Measurements from ENCODE around the gene MOV10L1.

MOV10L1 gene

DNA sequence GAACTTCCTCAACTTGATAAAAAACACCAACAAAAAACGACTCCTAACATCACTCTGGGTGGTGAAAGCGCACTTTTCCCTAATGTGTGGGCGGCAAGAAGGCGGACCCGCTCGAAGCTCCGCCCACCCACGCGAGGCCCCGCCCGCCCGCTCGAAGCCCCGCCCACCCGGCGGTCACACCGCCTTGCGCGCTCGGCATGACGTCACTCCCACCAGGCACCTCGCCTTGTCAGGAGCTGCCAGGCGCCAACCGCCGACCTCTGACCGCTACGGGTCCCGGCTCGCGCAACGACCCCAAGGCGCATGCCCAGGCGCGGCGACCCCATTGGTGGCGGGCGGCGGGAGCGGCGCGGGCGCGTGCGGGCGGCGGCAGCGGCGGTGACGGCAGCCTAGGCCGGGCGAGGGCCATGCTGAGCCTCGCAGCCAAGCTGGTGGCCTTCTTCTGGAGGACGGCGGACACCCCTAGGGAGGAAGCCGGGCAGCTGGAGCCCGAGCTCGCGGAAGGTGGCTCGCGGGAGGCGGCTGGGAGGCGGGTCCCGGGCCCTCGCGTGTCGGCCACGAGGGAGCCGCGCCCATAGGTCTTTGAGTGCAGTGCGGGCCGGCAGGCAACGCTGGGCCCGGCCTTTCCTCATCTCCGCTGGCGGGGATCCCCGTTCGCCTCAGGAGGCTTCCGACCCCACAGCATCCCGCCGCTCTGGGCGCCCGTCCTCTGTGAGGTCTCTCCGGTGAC is at the start of gene MOV10L1:
TSS of gene MOV10L1 (plus strand) at position 325 of the 730 bp plus-strand sequence. CDS start at position 408, 83 bp downstream.
- H3K27me3 ChIP-seq (ENCODE audit: insufficient read depth, low read length), result peaks cover 6% of the 10 kb centered on the region
- no peak within 1 kb of the TSS for H3K4me3 ChIP-seq (ENCODE audit: low read length)
- H3K4me1 ChIP-seq (ENCODE audit: insufficient read depth, low read length), result no peaks in the 10 kb centered on the region
- no peak within 1 kb of the TSS for H2AFZ ChIP-seq (ENCODE audit: low read depth, low read length)
- no peaks in the 10 kb centered on the region for H3K36me3 ChIP-seq (ENCODE audit: insufficient read depth, low read length)
- peaks cover 2% of the 10 kb centered on the region for H3K9me3 ChIP-seq (ENCODE audit: low read length)

DNA sequence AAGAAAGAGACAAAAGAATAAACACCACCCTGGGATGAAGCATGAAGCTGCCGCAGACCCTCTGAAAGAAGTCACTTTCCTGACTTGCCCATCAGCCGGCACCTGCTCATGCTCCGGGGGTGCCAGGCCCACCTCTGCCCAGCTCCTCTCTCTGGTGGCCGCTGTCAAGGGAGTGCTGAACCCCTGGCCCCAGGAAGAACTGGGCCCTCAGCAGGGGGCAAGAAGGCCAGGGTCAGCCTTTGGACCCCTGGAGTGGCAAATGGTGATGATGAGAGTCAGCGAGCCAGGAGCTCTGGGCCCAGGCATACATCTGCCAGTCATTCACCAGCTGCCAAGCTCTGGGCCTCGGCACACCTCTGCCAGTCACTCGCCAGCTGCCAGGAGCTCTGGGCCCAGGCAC is 49.1 kb upstream of the MOV10L1 start:
- H3K36me3 ChIP-seq (ENCODE audit: insufficient read depth, low read length), result no peaks in the 10 kb centered on the region
- no peaks in the 10 kb centered on the region for H3K27me3 ChIP-seq (ENCODE audit: insufficient read depth, low read length)
- peaks cover 6% of the 10 kb centered on the region for H3K9me3 ChIP-seq (ENCODE audit: low read length)
- H2AFZ ChIP-seq (ENCODE audit: low read depth, low read length), result no peak overlapping the region
- no peak overlapping the region for H3K4me3 ChIP-seq (ENCODE audit: low read length)
- no peaks in the 10 kb centered on the region for H3K4me1 ChIP-seq (ENCODE audit: insufficient read depth, low read length)

DNA sequence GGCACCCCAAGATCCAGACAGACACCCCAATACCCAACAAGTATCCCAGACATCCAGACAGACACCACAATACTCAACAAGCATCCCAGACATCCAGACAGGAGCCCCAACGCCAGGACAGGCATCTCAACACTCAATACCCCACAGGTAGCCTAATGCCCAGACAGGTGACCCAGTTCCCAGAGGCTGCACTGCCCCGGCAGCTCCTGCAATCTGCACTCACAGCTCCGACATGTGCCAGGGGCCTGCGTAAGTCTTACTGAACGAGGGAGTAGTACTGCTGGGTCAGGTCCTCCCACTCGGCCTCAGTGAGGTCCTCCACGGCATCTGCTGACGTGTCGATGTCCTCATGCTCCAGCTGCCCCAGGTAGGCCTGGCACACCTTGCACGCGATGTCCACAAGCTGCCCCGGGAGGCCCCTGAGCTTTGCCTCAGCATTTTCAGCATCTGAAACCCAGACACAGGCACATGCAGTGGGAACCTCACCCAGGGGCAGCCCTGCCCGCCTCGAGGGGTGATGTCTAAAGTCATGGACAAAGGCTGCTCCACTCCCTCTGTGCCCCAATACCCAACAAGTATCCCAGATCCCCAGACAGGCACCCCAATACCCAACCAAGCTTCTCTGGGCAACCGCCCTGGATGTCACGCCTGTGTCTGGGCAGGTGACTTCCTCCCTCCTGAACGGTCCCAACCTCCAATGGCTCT is 48.3 kb upstream of the MOV10L1 start:
- Histone ChIP-seq H3K9me3 (ENCODE audit: low read length) (peaks cover 6% of the 10 kb centered on the region), H3K36me3 (ENCODE audit: insufficient read depth, low read length) (no peaks in the 10 kb centered on the region), H3K4me3 (ENCODE audit: low read length) (no peak overlapping the region), H3K27me3 (ENCODE audit: insufficient read depth, low read length) (no peaks in the 10 kb centered on the region), H2AFZ (ENCODE audit: low read depth, low read length) (no peak overlapping the region), H3K4me1 (ENCODE audit: insufficient read depth, low read length) (no peaks in the 10 kb centered on the region)

DNA sequence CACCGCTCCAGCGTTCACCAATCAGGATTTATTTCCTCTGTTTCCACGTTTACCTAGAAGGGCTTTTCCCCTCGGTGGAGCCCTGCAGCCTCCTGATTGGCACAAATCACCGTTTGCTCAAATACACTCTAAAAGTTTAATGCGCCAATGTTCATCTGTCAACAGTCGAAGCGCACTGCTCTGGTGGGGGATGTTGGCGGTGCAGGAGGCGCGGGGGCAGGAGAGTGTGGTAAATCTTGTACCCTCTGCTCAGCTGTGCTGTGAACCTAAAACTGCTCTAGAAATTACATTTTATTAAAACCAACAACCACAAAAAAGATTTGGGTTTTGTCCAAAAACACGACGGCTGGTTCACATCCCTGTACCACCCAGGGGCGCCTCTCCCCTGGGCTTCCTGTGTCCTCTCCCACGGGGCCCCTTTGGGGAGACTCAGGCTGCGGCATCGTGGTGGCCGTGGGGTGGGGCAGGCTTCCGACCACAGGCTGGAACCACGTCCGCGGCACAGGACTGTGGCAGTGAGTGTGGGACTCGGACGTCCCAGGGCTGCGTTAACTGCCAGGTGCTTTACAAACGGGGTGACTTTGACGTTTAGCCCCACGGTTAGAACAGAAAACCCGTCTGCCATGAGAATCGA is 45.2 kb upstream of the MOV10L1 start:
- no peaks in the 10 kb centered on the region for H3K4me1 ChIP-seq (ENCODE audit: insufficient read depth, low read length)
- H2AFZ ChIP-seq (ENCODE audit: low read depth, low read length), result no peak overlapping the region
- H3K36me3 ChIP-seq (ENCODE audit: insufficient read depth, low read length), result no peaks in the 10 kb centered on the region
- H3K4me3 ChIP-seq (ENCODE audit: low read length), result no peak overlapping the region
- peaks cover 4% of the 10 kb centered on the region for H3K9me3 ChIP-seq (ENCODE audit: low read length)
- H3K27me3 ChIP-seq (ENCODE audit: insufficient read depth, low read length), result no peaks in the 10 kb centered on the region

DNA sequence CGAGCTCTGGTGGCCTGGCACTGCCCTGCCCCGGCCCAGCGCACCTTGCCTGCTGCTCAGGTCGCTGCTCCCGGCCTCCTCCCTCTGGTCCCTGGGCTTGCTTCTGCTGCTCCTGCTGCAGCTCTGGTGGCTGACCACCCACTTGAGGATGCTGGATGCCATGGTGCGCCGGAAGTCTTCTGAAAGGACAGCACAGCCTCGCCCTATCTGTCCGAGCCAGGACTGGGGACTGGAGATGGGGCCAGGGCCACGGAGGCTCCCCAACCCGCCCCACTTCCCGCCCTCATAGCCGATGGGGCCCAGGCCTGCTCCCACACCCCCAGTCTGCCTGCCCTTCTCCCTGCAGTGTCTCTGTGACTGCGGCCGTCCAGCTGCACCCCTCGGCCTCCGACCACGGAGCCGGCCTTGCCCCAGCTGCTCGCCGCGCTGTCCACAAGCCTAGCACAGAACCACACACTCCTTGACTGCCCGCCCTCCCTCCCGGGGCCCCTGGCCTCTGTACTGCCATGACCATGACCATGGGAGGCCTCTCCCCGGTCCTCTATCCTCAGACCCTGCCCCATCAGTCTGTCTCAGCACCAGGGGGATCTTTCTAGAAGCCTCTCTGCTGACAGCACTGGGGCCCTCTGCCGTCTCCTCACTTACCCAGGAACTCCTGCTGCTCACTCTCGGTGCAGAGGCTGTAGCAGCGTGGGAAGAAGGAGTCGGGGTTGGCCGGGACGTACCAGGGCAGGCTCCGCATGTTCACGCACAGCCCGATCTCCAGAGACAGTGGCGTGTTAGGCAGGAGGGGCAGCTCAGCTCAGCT is 44.4 kb upstream of the MOV10L1 start:
- Histone ChIP-seq H3K36me3 (ENCODE audit: insufficient read depth, low read length) (no peaks in the 10 kb centered on the region), H3K4me1 (ENCODE audit: insufficient read depth, low read length) (no peaks in the 10 kb centered on the region), H2AFZ (ENCODE audit: low read depth, low read length) (no peak overlapping the region), H3K9me3 (ENCODE audit: low read length) (no peaks in the 10 kb centered on the region), H3K4me3 (ENCODE audit: low read length) (no peak overlapping the region), H3K27me3 (ENCODE audit: insufficient read depth, low read length) (no peaks in the 10 kb centered on the region)

DNA sequence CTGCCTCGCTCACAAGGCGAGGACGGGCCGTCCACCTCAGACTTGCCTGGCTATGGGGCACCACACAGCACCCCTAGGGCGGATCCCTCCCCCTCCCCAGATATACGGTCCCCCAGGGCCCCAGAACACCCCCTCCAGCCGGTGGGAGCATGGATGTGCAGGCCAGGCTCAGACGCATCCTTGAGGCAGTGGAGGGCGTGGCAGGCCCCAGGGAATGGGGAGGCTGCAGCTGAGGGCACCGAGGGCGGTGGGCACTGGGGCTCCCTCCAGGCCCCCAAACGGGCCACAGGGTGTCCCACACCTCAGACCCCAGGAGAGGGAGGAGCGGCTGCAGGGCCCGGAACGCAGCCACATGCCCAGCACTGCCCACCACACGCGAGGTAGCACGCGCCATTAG is 43.8 kb upstream of the MOV10L1 start:
- Histone ChIP-seq H3K27me3 (ENCODE audit: insufficient read depth, low read length) (no peaks in the 10 kb centered on the region), H3K36me3 (ENCODE audit: insufficient read depth, low read length) (no peaks in the 10 kb centered on the region), H3K4me3 (ENCODE audit: low read length) (no peak overlapping the region), H2AFZ (ENCODE audit: low read depth, low read length) (no peak overlapping the region), H3K9me3 (ENCODE audit: low read length) (no peaks in the 10 kb centered on the region), H3K4me1 (ENCODE audit: insufficient read depth, low read length) (no peaks in the 10 kb centered on the region)

DNA sequence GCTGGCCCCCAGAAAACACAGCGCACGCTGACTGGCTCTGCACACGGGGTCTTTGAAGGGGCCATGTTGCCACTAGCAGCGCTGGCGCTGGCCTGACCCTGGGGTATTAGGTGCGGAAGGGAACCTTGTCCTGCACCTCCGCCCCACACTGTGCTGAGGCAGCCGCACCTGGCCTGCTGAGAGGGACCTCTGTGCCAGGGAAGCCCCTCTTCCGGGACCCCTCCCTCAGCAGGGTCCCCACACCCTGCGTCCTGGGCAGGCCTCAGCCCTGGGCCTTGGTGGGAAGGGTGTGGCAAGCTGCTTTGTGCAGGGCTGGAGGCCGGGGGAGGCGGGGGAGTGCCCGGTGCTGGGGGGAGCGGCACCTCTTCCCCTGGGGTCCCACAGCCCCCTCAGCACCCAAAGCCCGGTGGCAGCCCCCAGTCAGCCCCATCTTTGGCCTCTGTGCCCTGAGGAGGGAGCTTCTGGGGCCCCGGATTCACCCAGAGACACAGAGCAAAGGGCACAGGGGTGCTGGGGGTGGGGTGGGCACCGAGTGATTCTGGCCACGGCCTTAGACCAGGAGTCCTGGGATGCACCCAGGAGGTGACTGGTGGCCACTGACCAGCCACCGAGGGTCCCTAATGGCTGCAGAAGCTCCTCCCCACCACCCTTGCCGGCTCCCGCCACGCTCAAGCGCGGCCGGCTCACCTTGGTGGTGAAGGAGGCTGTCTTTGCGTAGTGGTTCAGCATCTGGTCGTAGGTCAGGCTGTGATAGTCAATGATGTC is 43.1 kb upstream of the MOV10L1 start:
- Histone ChIP-seq H3K9me3 (ENCODE audit: low read length) (no peaks in the 10 kb centered on the region), H3K36me3 (ENCODE audit: insufficient read depth, low read length) (no peaks in the 10 kb centered on the region), H3K27me3 (ENCODE audit: insufficient read depth, low read length) (no peaks in the 10 kb centered on the region), H3K4me1 (ENCODE audit: insufficient read depth, low read length) (no peaks in the 10 kb centered on the region), H3K4me3 (ENCODE audit: low read length) (no peak overlapping the region), H2AFZ (ENCODE audit: low read depth, low read length) (no peak overlapping the region)

DNA sequence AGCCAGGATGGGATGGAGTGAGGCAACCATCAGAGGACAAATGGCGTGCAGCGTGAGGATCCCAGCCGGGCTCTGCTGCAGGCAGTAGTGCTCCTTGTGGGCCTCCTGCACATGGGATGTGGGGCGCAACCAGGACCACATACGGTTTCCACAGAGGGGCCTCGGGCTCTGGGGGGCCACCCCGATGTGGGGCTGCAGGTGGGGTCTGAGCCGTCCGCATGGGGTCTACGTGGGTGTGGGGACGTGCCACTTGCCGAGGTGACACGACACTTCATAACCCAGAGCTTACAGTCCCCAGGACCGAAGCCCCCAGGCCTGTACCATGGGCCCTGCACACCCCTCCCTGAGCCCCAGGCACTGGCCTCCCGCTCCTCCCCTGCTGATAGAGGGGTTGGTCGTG is 42.5 kb upstream of the MOV10L1 start:
- Histone ChIP-seq H2AFZ (ENCODE audit: low read depth, low read length) (no peak overlapping the region), H3K27me3 (ENCODE audit: insufficient read depth, low read length) (no peaks in the 10 kb centered on the region), H3K4me3 (ENCODE audit: low read length) (no peak overlapping the region), H3K36me3 (ENCODE audit: insufficient read depth, low read length) (no peaks in the 10 kb centered on the region), H3K4me1 (ENCODE audit: insufficient read depth, low read length) (no peaks in the 10 kb centered on the region), H3K9me3 (ENCODE audit: low read length) (no peaks in the 10 kb centered on the region)

DNA sequence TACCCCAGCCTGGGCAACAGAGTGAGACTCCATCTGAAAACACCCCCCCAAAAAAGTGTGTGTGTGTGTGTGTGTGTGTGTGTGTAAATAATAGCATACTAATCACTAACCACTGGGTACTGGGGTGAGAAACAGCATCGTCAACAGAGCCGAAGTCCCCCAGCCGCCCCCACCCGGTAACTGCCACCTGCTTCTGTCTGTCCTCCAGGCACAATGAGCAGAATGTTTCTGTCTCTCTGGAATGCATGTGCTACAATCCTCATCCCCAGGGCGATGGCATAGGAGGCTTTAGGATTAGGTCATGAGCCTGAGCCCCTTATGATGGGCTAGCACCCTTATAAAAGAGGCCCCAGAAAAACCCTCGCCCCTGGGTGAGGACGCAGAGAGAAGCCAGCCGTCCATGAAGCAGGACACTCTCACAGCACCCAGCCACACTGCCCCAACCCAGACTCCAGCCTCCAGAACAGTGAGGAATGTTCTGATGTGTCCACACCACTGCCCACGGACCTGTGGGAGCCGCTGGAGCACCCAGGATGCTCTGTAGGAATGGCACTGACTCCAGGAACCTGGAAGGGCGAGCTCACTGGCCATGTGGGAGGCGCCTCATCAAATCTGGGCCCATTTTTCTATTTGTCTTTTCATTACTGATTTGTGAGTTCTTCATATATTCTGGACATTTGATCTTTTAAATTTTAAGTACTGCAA is 41.6 kb upstream of the MOV10L1 start:
- H3K9me3 ChIP-seq (ENCODE audit: low read length), result no peaks in the 10 kb centered on the region
- H3K27me3 ChIP-seq (ENCODE audit: insufficient read depth, low read length), result no peaks in the 10 kb centered on the region
- no peaks in the 10 kb centered on the region for H3K36me3 ChIP-seq (ENCODE audit: insufficient read depth, low read length)
- H2AFZ ChIP-seq (ENCODE audit: low read depth, low read length), result no peak overlapping the region
- no peak overlapping the region for H3K4me3 ChIP-seq (ENCODE audit: low read length)
- no peaks in the 10 kb centered on the region for H3K4me1 ChIP-seq (ENCODE audit: insufficient read depth, low read length)

DNA sequence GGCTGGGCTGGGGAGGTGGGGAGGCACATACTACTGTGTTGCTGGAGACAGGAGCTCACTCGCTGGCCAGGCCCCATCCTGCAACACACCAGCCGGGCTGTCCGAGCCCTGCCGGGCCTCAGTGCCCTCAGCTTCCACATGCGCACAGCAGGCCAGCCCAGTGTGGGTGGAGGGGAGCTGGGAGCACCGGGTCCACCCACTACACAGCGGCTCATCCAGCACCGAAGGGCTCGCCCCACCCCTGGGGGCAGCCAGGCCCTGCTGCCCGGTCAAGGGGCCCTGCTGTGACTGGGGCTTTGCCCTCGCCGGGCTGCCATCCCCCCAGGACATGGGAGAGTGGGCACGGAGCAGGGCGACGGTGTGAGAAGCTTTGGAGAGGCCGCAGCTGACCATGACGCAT is 41.0 kb upstream of the MOV10L1 start:
- no peaks in the 10 kb centered on the region for H3K27me3 ChIP-seq (ENCODE audit: insufficient read depth, low read length)
- no peak overlapping the region for H3K4me3 ChIP-seq (ENCODE audit: low read length)
- no peaks in the 10 kb centered on the region for H3K9me3 ChIP-seq (ENCODE audit: low read length)
- no peaks in the 10 kb centered on the region for H3K36me3 ChIP-seq (ENCODE audit: insufficient read depth, low read length)
- H3K4me1 ChIP-seq (ENCODE audit: insufficient read depth, low read length), result no peaks in the 10 kb centered on the region
- no peak overlapping the region for H2AFZ ChIP-seq (ENCODE audit: low read depth, low read length)

DNA sequence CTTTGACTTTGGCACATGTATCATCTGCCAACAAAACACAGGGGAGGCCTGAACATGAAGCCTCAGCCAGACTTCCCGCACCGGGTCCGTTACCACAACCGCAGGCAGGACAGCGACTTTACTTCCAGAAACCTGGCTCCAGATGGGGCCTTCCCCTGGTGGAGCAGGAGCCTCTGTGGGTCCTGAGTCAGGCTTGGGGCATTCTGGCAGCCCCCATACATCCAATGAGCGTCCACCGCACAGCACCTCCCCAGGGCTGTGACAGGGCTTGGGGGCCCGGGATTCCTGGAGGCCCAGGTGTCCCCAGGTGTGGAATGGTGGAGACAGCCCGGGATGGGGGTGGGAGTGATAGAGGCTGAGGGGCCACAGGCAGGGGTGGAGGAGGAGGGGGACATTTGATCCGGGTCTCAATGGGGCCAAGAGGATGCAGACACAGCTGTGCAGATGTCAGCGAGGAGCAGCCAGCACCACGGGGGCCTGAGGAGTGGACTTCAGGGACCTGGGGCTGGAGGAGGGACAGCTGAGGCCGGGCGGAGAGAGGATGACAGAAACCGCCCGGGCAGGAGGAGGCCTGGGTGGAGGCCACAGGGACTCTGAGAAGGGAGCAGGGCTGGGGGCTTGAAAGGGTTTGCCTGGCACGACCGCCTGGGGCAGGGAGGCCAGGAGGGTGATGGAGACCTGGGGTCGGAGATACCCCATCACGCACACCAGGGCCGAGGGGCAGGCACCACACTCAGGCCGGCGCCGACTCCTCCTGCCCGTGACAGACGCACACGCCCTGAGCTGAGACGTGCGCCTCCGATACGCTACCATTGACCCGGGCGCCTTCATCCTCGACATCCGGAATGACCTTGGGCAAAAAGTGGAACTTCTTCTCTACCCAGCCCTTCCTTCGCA is 40.3 kb upstream of the MOV10L1 start:
- no peaks in the 10 kb centered on the region for H3K27me3 ChIP-seq (ENCODE audit: insufficient read depth, low read length)
- no peak overlapping the region for H2AFZ ChIP-seq (ENCODE audit: low read depth, low read length)
- H3K4me3 ChIP-seq (ENCODE audit: low read length), result no peak overlapping the region
- H3K36me3 ChIP-seq (ENCODE audit: insufficient read depth, low read length), result no peaks in the 10 kb centered on the region
- H3K9me3 ChIP-seq (ENCODE audit: low read length), result no peaks in the 10 kb centered on the region
- no peaks in the 10 kb centered on the region for H3K4me1 ChIP-seq (ENCODE audit: insufficient read depth, low read length)

All from neuron (in vitro differentiated cells).